ENCODE results near the gene RBM12. TPM values are rescaled to one million over a fixed set of nuclear protein-coding genes. Genes with fewer than 3 reads are reported as not detected.

The RBM12 gene
- total and polyA plus RNA-seq, 2 of the 8 experiments (the other 6 are each of a cell fraction or from before 2014, with no cell fraction given): 187 to 214 TPM

DNA sequence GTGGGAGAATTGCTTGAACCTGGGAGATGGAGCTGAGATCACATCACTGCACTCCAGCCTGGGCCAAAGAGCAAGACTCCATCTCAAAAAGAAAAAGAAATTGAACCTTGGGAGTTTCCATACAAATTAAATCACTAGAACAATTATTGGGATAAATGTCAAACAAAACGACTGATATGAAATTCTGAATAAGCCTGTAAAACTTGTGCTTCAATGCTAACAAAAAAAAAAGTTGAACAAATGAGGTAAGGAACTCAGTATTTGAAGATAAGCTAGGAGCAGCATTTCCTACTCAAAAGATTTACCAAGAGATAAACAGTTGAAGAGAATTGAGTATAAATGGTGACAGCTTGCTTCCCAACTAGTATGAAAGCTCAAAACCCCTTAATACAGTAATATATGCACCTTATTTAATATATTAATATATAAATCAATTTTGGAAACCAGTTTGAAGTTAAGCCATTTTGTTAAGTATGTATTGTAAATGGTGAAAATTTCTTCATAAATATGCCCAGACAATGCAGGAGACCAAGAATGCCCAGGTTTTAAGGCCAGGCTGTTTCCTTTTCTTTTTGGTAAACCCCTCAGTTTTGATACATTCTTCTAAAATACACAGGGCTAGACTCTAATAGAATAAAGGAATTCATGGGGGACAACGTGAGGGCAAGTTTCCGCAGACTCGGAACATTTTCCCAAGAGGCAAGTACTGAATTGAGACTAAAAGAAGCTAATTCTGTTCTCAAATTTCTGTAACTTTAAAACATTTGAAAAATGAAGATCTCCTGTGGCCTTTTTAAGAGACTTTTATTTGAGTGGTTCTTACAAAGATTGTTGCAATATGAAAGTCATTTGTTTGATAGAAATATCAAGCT lies 38.4 kb upstream of the RBM12 start:
- H3K23ac ChIP-seq (ENCODE audit: insufficient read length): no peak overlapping the region
- H3K4me1 ChIP-seq (replicated peaks in 1 of 4; ENCODE audit: control insufficient read depth in 3 of 4, insufficient read depth in 4 of 4, low read length in 3 of 4): peaks cover 0 to 2% (median under 1%) of the 10 kb centered on the region in 4 experiments; a peak in 2 of 7 replicates
- H3K4me3 ChIP-seq (ENCODE audit: extremely low read depth in 1 of 4, insufficient read depth in 2 of 4, low read depth in 3 of 4, low read length in 4 of 4): no peak overlapping the region
- DNase-seq (ENCODE audit: low read depth in 1 of 2, low spot score in 2 of 2) (no peak), FAIRE-seq (no peak)
- H3K36me3 ChIP-seq (ENCODE audit: control insufficient read depth in 2 of 4, insufficient read depth in 4 of 4, low read length in 3 of 4): peaks cover 18 to 62% (median 37%) of the 10 kb centered on the region in 4 experiments
- H3K79me1 ChIP-seq (ENCODE audit: low read depth, low read length): no peaks in the 10 kb centered on the region
- H2BK12ac ChIP-seq (ENCODE audit: low read depth, low read length): no peak overlapping the region
- no peaks in the 10 kb centered on the region for H3K9me3 ChIP-seq (ENCODE audit: insufficient read depth in 2 of 2, low read depth in 1 of 2, low read length in 1 of 2)
- no peak overlapping the region for H2AK5ac ChIP-seq (ENCODE audit: low read depth, low read length)
- POLR2A ChIA-PET (ENCODE audit: partially characterized antibody): interaction anchor here (0.6 to 40.1 kb wide), 11 partner anchors 10 to 159 kb away, joined by 3 to 2341 read pairs (median 4); partner anchors contain the start of gene RBM39
- H2BK5ac ChIP-seq (ENCODE audit: low read depth, low read length): no peak overlapping the region
- H2BK120ac ChIP-seq (replicated peaks; ENCODE audit: low read depth, low read length): no peak overlapping the region
- peaks cover 11% of the 10 kb centered on the region for H3K23me2 ChIP-seq (ENCODE audit: low read depth, low read length)
- H3K56ac ChIP-seq (replicated peaks; ENCODE audit: insufficient read length, low read depth, low read length): no peak overlapping the region
- H4K91ac ChIP-seq (replicated peaks; ENCODE audit: insufficient read length, low read length): no peak overlapping the region
- no peak overlapping the region for H2BK20ac ChIP-seq (ENCODE audit: low read length)
- no peak overlapping the region for H2AFZ ChIP-seq (ENCODE audit: low read length)
- peaks cover 0 to 8% of the 10 kb centered on the region in 2 experiments; a peak in 2 of 4 replicates for H3K79me2 ChIP-seq (ENCODE audit: control insufficient read depth in 1 of 2, insufficient read depth in 2 of 2, low read length in 2 of 2)
- H3K27ac ChIP-seq (ENCODE audit: low read depth, low read length): no peak overlapping the region
- no peak overlapping the region for H3K4me2 ChIP-seq (ENCODE audit: insufficient read depth in 1 of 2, low read depth in 2 of 2, low read length in 2 of 2)
- peaks cover 3 to 8% of the 10 kb centered on the region in 2 experiments for H4K20me1 ChIP-seq (replicated peaks in 1 of 2; ENCODE audit: control insufficient read depth in 1 of 2, insufficient read depth in 2 of 2, low read length in 2 of 2)
- H3K4ac ChIP-seq (replicated peaks; ENCODE audit: insufficient read length, low read depth, low read length): no peak overlapping the region
- no peak overlapping the region for H3K9ac ChIP-seq (replicated peaks in 1 of 4; ENCODE audit: extremely low read depth in 1 of 4, low read depth in 3 of 4, low read length in 3 of 4)
- TF ChIP-seq ASH2L (IDR thresholded peaks at IDR 0.05; ENCODE audit: low read length) (no peak), POLR2AphosphoS5 (IDR thresholded peaks at IDR 0.05; ENCODE audit: low read depth, low read length) (peak; percentile 56; the same call in 1 of the 2 replicates)
- H3K14ac ChIP-seq (ENCODE audit: insufficient read length): no peak overlapping the region
- CTCF ChIA-PET (ENCODE audit: partially characterized antibody): interaction anchor here (1.1 to 1.3 kb wide), 2 partner anchors 17 to 39 kb away, joined by 5 read pairs; partner anchors contain the start of gene RBM39
- no peaks in the 10 kb centered on the region for H3K27me3 ChIP-seq (replicated peaks in 1 of 4; ENCODE audit: control insufficient read depth in 3 of 4, extremely low read depth in 1 of 4, insufficient read depth in 3 of 4, low read length in 3 of 4)
- no peak overlapping the region for H2BK15ac ChIP-seq (ENCODE audit: low read length)
- no peak overlapping the region; the same call in 1 of the 2 replicates for H4K8ac ChIP-seq (ENCODE audit: extremely low read depth, insufficient read depth, low read length)
- WGBS, 2 experiments (ENCODE audit: extremely low coverage in 1 of 2, insufficient coverage in 1 of 2, insufficient read length in 1 of 2, insufficient replicate concordance in 2 of 2, low coverage in 1 of 2, low lambda C conversion rate in 2 of 2, missing lambda C conversion rate in 1 of 2): 91% methylated on average over 4 of the region's 4 CpGs; no CpG with 5 or more reads in 1 of the 2 experiments
- H3K18ac ChIP-seq (ENCODE audit: extremely low read depth, low read length): no peak overlapping the region
- H4K5ac ChIP-seq (ENCODE audit: insufficient read length, low read depth, low read length): no peak overlapping the region
